Fibroblast of villous mesenchyme (primary cell): ENCODE results near the gene MAD1L1. TPM values are rescaled to one million over a fixed set of nuclear protein-coding genes. Genes with fewer than 3 reads are reported as not detected.
"Not testable (repeated sequence)": the region's sequence is repeated elsewhere in the genome, so short reads cannot be mapped to it uniquely, and the experiment has no call there.

Experiments used
- DNase-seq: peaks from one replicate; pipeline ENCODE4 v3.0.0-alpha.2; 2010; ENCODE audit warnings: low read depth
- H3K4me3 ChIP-seq: 2 replicates; pipeline ENCODE4 v1.5.1; 2011; ENCODE audit warnings: low read depth, mild to moderate bottlenecking, low read length
- total RNA-seq: library from RNA; depleted of rRNA; stranded (reverse); fragments of >200 nt; gene quantifications from 2 replicates; pipeline ENCODE4 v1.2.3, GENCODE V29; 2012
- TF ChIP-seq, protein P1 (sequence below): IDR thresholded peaks from 2 replicates; pipeline ENCODE4 v1.5.1; 2012; ENCODE audit warnings: low read depth, mild to moderate bottlenecking, low read length; ENCODE audit not compliant: insufficient read depth

Gene MAD1L1
- total RNA-seq, 1 donor: 43.6 TPM

- peak; percentile 54 for DNase-seq
- TF ChIP-seq, protein P1, sequence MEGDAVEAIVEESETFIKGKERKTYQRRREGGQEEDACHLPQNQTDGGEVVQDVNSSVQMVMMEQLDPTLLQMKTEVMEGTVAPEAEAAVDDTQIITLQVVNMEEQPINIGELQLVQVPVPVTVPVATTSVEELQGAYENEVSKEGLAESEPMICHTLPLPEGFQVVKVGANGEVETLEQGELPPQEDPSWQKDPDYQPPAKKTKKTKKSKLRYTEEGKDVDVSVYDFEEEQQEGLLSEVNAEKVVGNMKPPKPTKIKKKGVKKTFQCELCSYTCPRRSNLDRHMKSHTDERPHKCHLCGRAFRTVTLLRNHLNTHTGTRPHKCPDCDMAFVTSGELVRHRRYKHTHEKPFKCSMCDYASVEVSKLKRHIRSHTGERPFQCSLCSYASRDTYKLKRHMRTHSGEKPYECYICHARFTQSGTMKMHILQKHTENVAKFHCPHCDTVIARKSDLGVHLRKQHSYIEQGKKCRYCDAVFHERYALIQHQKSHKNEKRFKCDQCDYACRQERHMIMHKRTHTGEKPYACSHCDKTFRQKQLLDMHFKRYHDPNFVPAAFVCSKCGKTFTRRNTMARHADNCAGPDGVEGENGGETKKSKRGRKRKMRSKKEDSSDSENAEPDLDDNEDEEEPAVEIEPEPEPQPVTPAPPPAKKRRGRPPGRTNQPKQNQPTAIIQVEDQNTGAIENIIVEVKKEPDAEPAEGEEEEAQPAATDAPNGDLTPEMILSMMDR: no peak
- no peak overlapping the region for H3K4me3 ChIP-seq
These were observed 301.3 kb downstream of the MAD1L1 start for GRCh38 chr7:1931256-1931950.

DNA sequence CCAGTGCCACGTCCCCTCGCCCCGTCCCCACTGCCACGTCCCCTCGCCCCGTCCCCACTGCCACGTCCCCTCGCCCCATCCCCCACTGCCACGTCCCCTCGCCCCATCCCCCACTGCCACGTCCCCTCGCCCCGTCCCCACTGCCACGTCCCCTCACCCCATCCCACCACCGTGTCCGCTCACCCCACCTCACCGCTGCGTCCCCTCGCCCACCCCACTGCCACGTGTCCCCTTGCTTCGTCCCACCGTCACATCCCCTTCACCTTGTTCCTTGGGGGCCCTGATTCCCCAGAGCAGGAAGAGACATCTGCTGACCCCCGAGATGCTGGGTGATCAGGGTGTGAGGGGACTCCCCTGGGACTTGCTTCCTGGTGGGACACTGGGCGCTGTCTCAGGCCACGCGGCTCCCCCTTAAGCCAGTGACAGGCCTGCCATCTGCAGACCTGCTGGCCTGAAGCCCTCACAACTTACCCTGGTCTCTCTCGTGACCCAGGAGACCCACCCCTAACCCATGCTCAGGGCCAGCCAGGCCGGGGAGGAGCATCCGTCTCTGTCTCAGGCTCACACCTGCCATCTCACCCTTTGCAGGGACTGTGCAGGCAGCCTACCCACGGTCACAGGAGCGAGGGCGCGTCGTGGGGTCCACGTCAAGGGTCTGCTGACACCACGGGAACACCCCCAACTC, 302.2 kb downstream of the MAD1L1 start:
- TF ChIP-seq, protein P1: no peak
- H3K4me3 ChIP-seq: no peak overlapping the region
- no peak for DNase-seq

GRCh38 chr7:1929349-1929925, 303.3 kb downstream of the MAD1L1 start:
- not testable (repeated sequence) for H3K4me3 ChIP-seq, DNase-seq

DNA sequence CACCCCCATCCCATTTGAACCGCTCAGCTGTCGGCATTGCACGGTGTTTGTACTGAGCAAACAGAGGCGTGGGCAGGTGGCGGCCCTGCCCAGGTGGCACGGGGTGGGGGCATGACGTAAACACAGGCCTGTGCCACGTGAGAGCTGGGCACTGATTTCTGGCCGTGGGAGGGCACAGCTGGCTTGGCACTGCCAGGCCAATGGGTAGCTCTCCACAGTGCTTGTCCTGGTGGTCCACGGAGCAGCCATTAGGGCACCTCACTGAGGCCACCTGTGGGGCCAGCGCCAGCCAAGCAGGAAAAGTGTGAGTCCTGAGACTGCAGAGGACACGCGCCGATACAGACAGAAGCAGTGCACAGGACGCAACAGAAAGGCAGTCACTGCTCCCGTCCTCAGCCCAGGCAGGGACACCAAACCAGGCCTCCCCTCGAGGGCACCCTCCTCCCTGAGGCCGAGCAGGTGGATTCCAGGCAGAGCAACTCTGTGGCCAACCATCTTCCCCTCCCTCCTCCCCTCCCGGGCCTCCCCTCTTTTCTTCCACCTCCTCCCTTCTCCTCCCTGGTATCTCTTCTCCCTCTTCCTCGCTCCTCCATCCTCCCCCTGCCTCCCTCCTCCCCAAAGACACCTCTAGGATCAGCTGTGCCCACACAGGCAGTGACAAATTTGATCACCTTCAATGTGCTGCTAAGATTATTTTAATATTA, 303.9 kb downstream of the MAD1L1 start:
- H3K4me3 ChIP-seq: no peak overlapping the region
- no peak for DNase-seq
- TF ChIP-seq, protein P1: no peak

- no peak overlapping the region for H3K4me3 ChIP-seq
- no peak for DNase-seq
- TF ChIP-seq, protein P1: no peak
These were observed 304.7 kb downstream of the MAD1L1 start for GRCh38 chr7:1927937-1928644.

DNA sequence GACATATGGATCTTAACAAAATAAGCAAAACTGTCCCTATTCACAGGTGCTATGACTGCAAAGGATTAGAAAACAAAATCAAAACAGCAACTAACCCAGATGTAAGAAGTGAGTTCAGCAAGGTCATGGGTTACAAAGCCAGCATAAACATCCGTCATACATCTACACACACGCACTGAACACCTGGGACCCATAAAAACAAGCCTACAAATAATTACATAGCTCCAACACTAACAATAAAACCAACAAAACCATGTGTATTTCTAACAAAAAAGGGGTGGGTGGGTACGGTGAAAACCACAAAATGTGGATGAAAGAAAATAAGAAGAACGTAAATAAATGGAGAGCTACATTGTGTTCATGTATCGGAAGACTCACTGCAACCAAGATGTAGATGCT, 305.8 kb downstream of the MAD1L1 start:
- TF ChIP-seq, protein P1: no peak
- no peak overlapping the region for H3K4me3 ChIP-seq

More for the DNA sequence above, 305.8 kb downstream of the MAD1L1 start:
- DNase-seq: peak; percentile 67
